ENCODE results near the gene RALGAPB. TPM values are rescaled to one million over a fixed set of nuclear protein-coding genes. Genes with fewer than 3 reads are reported as not detected.

The RALGAPB gene
- 42.7 and 43.6 TPM in 2 replicates for total RNA-seq

DNA sequence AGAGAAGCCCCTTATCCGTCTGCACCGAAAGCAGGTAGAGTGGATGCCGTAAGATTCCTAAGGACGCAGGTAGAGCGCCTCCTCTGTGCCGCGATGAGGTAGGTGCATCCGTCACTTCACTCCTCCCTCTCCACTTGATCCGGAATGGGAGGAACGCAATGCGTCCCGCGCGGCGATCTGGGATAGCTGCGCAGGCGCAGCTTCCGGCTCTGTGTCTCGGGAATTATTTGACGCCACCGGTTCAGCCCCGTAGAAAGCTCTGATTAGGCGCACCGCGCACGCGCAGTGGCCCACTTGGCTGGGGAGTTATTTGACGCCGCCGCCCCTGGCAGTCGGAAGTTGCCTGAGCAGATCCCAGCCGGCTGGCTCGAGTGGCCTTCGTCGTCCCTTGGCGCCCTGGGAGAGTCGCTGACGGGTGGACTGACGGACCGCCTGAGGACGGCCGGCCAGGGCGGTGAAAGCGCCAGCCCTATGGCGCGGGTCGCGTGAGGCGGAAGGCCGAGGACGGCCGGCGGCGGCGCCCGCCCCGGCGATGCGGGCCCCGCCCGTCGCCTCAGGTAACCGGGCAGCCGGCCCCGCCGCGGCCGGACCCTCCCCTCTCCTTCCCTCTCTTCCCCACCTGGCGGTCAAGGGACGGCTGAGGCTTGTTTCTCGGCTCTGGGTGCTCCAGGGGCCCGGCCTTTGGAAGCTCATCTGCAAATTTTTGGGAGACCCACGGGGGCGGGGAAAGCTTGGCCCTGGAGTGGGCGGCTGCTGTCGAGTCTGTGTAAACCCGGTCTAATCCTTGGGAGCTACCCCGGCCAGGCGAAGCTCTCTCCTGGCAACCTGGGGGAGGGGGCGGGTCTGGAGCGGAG, at the start of gene RALGAPB:
TSS of gene RALGAPB (plus strand) at position 331 of the 854 bp plus-strand sequence. CDS start 15,590 bp downstream, outside the sequence.
- peak within 1 kb of the TSS; percentile 95 for H2AFZ ChIP-seq (ENCODE audit: low read length)
- H3K4me1 ChIP-seq (ENCODE audit: insufficient read depth, low read length), result peaks cover 11% of the 10 kb centered on the region
- H3K4me2 ChIP-seq (ENCODE audit: insufficient read depth, low read length), result peak within 1 kb of the TSS; percentile 96
- peaks cover 42% of the 10 kb centered on the region for H4K20me1 ChIP-seq (ENCODE audit: insufficient read depth, low read length)
- no peaks in the 10 kb centered on the region for H3K9me3 ChIP-seq (ENCODE audit: low read depth, low read length)
- H3K36me3 ChIP-seq (ENCODE audit: insufficient read depth, low read length), result no peaks in the 10 kb centered on the region
- peak; percentile 99 for DNase-seq (ENCODE audit: insufficient read length, low spot score, missing footprints)
- H3K27me3 ChIP-seq (ENCODE audit: insufficient read depth, low read length), result peaks cover 5% of the 10 kb centered on the region
- peak within 1 kb of the TSS; percentile 60 for H3K27ac ChIP-seq (ENCODE audit: low read depth, low read length)
- peak within 1 kb of the TSS; percentile 85 for H3K4me3 ChIP-seq (ENCODE audit: insufficient read depth, low read length)
- H3K79me2 ChIP-seq (ENCODE audit: insufficient read depth, low read length), result peaks cover 50% of the 10 kb centered on the region
- TF ChIP-seq, protein P1, sequence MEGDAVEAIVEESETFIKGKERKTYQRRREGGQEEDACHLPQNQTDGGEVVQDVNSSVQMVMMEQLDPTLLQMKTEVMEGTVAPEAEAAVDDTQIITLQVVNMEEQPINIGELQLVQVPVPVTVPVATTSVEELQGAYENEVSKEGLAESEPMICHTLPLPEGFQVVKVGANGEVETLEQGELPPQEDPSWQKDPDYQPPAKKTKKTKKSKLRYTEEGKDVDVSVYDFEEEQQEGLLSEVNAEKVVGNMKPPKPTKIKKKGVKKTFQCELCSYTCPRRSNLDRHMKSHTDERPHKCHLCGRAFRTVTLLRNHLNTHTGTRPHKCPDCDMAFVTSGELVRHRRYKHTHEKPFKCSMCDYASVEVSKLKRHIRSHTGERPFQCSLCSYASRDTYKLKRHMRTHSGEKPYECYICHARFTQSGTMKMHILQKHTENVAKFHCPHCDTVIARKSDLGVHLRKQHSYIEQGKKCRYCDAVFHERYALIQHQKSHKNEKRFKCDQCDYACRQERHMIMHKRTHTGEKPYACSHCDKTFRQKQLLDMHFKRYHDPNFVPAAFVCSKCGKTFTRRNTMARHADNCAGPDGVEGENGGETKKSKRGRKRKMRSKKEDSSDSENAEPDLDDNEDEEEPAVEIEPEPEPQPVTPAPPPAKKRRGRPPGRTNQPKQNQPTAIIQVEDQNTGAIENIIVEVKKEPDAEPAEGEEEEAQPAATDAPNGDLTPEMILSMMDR (IDR thresholded peaks at IDR 0.05; ENCODE audit: extremely low read depth, low read depth, low read length), result peak; percentile 31

DNA sequence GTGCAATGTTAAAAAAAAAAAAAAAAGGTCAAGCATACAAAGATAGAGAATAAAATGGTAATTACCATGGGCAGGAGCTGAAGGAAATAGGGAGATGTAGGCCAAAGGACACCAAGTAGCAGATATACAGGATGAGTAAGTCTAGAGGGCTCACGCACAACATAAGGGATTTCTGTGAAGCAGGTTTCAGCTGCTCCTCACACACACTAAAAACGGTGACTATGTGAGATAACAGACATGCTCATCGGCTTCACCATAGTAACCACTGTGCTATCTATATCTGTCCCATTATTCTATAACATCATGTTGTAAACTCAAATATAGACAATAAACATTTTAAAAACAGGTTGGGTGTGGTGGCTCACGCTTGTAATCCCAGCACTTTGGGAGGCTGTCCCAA, 49.1 kb upstream of the RALGAPB start:
- H3K36me3 ChIP-seq (ENCODE audit: insufficient read depth, low read length), result peaks cover 91% of the 10 kb centered on the region
- no peaks in the 10 kb centered on the region for H3K9me3 ChIP-seq (ENCODE audit: low read depth, low read length)
- H3K27me3 ChIP-seq (ENCODE audit: insufficient read depth, low read length), result no peaks in the 10 kb centered on the region
- H3K27ac ChIP-seq (ENCODE audit: low read depth, low read length), result no peak overlapping the region
- H3K4me3 ChIP-seq (ENCODE audit: insufficient read depth, low read length), result no peak overlapping the region
- no peak overlapping the region for H3K4me2 ChIP-seq (ENCODE audit: insufficient read depth, low read length)
- peaks cover 25% of the 10 kb centered on the region for H3K4me1 ChIP-seq (ENCODE audit: insufficient read depth, low read length)
- peak; percentile 17 for DNase-seq (ENCODE audit: insufficient read length, low spot score, missing footprints)
- peaks cover 68% of the 10 kb centered on the region for H3K79me2 ChIP-seq (ENCODE audit: insufficient read depth, low read length)
- H4K20me1 ChIP-seq (ENCODE audit: insufficient read depth, low read length), result peaks cover 84% of the 10 kb centered on the region
- TF ChIP-seq, protein P1 (IDR thresholded peaks at IDR 0.05; ENCODE audit: extremely low read depth, low read depth, low read length), result no peak
- no peak overlapping the region for H2AFZ ChIP-seq (ENCODE audit: low read length)

DNA sequence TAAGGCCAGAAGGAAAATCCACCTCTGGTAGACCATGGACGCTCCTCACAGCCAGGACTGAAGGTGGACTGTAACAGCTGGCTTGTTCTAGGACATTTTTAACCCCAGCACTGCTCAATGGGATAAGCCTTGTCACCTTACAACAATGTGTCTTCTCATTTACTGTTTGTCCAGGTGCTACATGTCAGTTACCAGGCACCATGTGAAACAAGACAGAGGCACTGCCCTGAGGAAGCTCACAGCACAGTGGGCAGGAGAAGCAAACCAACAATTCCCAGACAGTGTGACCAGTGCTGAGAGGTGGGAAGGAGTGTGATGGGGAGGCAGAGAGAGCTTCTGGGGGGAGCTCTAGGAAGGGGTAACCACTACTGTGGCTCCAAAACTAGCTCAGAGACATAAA, 48.2 kb upstream of the RALGAPB start:
- DNase-seq (ENCODE audit: insufficient read length, low spot score, missing footprints), result no peak
- Histone ChIP-seq H3K9me3 (ENCODE audit: low read depth, low read length) (no peaks in the 10 kb centered on the region), H3K27me3 (ENCODE audit: insufficient read depth, low read length) (no peaks in the 10 kb centered on the region), H3K36me3 (ENCODE audit: insufficient read depth, low read length) (peaks cover 91% of the 10 kb centered on the region), H3K27ac (ENCODE audit: low read depth, low read length) (no peak overlapping the region), H4K20me1 (ENCODE audit: insufficient read depth, low read length) (peaks cover 88% of the 10 kb centered on the region), H3K4me2 (ENCODE audit: insufficient read depth, low read length) (no peak overlapping the region), H3K79me2 (ENCODE audit: insufficient read depth, low read length) (peaks cover 76% of the 10 kb centered on the region), H2AFZ (ENCODE audit: low read length) (no peak overlapping the region), H3K4me3 (ENCODE audit: insufficient read depth, low read length) (no peak overlapping the region), H3K4me1 (ENCODE audit: insufficient read depth, low read length) (peaks cover 25% of the 10 kb centered on the region)
- TF ChIP-seq, protein P1 (IDR thresholded peaks at IDR 0.05; ENCODE audit: extremely low read depth, low read depth, low read length), result no peak
